ENCODE results near the gene SH3BP2. TPM values are rescaled to one million over a fixed set of nuclear protein-coding genes. Genes with fewer than 3 reads are reported as not detected.

Gene SH3BP2
- total and polyA plus RNA-seq, 10 of the 15 experiments (the other 5 are each of a cell fraction or from before 2014, with no cell fraction given), result 1.1 to 61.8 (median 23.9) TPM

DNA sequence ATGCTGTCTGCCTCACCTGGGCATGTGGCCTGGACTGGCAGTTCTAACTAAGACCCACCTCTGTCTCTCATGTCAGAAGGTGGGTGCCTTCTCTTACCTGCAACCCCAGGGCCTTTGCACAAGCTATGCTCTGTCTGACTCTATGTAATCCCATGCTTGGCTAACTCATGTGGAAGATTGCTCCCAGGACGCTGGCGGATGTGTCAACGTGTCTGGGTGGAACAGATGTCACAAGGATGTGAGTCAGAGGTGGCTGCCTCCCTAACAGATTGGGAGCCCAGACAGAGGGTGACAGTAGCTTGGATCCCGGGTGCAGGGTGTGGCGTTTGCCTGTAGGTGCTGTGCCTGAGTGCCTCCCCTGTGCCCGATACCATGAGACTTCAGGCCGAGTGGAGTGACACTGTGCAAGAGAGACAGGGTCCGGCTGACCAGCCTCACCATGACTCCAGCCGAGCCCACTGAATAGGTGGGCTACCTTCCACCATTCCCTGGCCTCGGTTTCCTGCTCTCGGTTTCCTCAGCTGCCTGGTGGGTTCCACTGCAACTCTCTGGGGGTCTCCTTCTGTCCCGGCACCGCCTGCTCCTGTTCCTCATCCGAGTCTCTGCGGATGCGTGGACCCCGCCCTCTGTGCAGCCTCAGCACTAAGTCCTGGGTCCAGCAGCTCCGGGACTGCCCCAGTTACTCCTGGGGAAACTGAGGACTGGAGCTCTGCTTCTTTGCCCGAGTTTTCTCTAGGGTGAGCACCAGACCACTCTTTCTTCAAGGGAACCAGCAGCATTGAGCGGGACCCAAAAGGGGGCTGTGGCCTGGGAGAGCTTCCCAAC lies 11.0 kb downstream of the SH3BP2 start:
- BruUV-seq (replicated peaks), result no TSS peak
- Histone ChIP-seq H3K4me3 (no peak overlapping the region), H4K20me1 (ENCODE audit: control insufficient read depth, insufficient read depth) (no peaks in the 10 kb centered on the region), H3K4me1 (ENCODE audit: control insufficient read depth, insufficient read depth, low read length) (peaks cover 56% of the 10 kb centered on the region), H3K9me3 (replicated peaks; ENCODE audit: control insufficient read depth, insufficient read depth, low read length) (no peaks in the 10 kb centered on the region), H3K36me3 (ENCODE audit: control insufficient read depth in 2 of 2, insufficient read depth in 2 of 2, low read length in 1 of 2) (no peaks in the 10 kb centered on the region; a peak in 2 of 4 replicates), H3K27me3 (replicated peaks in 1 of 2; ENCODE audit: control insufficient read depth in 2 of 2, insufficient read depth in 2 of 2, low read length in 1 of 2) (no peaks in the 10 kb centered on the region), H3K79me2 (ENCODE audit: control insufficient read depth, insufficient read depth, low read length) (peaks cover 41% of the 10 kb centered on the region), H3K9ac (ENCODE audit: control insufficient read depth, insufficient read depth, low read length) (no peak overlapping the region), H3K4me2 (ENCODE audit: control insufficient read depth, insufficient read depth) (peak overlapping the region; percentile 13), H2AFZ (ENCODE audit: control insufficient read depth, low read depth, low read length) (no peak overlapping the region), H3K27ac (ENCODE audit: control insufficient read depth, insufficient read depth) (no peak overlapping the region)
- TF ChIP-seq STAT1 (conservative IDR thresholded peaks at IDR 0.05) (no peak), RFX5 (IDR thresholded peaks at IDR 0.05; ENCODE audit: low read depth, low read length) (no peak), HDAC6 (IDR thresholded peaks at IDR 0.05; ENCODE audit: unreplicated experiment) (no peak), POLR2AphosphoS2 (IDR thresholded peaks at IDR 0.05; ENCODE audit: low read depth, low read length) (no peak), SMC3 (IDR thresholded peaks at IDR 0.05; ENCODE audit: borderline replicate concordance, low read length) (no peak)
- TF ChIP-seq, protein P1, sequence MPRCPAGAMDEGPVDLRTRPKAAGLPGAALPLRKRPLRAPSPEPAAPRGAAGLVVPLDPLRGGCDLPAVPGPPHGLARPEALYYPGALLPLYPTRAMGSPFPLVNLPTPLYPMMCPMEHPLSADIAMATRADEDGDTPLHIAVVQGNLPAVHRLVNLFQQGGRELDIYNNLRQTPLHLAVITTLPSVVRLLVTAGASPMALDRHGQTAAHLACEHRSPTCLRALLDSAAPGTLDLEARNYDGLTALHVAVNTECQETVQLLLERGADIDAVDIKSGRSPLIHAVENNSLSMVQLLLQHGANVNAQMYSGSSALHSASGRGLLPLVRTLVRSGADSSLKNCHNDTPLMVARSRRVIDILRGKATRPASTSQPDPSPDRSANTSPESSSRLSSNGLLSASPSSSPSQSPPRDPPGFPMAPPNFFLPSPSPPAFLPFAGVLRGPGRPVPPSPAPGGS (IDR thresholded peaks at IDR 0.05; ENCODE audit: borderline replicate concordance, insufficient read depth, low read depth, low read length, poor library complexity, severe bottlenecking), result peak; percentile 67
- intact Hi-C loops (cut with micrococcal nuclease; ENCODE audit: unreplicated experiment) (no loop called here), in situ Hi-C loops (cut with MboI) (no loop called here)
- ChIA-PET SMC1A (ENCODE audit: uncharacterized antibody, unreplicated experiment) (interaction anchor here (1.0 to 1.1 kb wide), 2 partner anchors 8 to 9 kb away, joined by 3 to 4 read pairs; no protein-coding TSS in a partner anchor), POLR2A (interaction anchor here (0.9 to 1.0 kb wide), 2 partner anchors 9 to 25 kb away, joined by 3 read pairs; no protein-coding TSS in a partner anchor), CTCF (interaction anchor here (0.6 to 1.5 kb wide), 4 partner anchors 17 to 206 kb away, joined by 3 read pairs; no protein-coding TSS in a partner anchor), RAD21 (ENCODE audit: unreplicated experiment) (interaction anchor here (1.2 to 1.5 kb wide), 2 partner anchors 9 to 16 kb away, joined by 3 read pairs; no protein-coding TSS in a partner anchor)
- ATAC-seq, result no peak
- DNase-seq (ENCODE audit: low read depth, low spot score), result no peak
- 92% methylated on average over 20 of the region's 20 CpGs for WGBS (ENCODE audit: insufficient coverage, insufficient replicate concordance, low lambda C conversion rate, missing lambda C conversion rate)
- no peak for FAIRE-seq
